Endothelial cell of umbilical vein (primary cell): Measurements from ENCODE around the gene TUBB2A.

ENCODE experiments used
- POLR2A ChIP-seq: IDR thresholded peaks from 2 replicates; pipeline ENCODE4 v1.6.1; 2012; ENCODE audit warnings: low read depth, mild to moderate bottlenecking, control low read depth, low read length
- POLR2AphosphoS5 ChIP-seq: IDR thresholded peaks from 2 replicates; pipeline ENCODE4 v1.6.1; 2012; ENCODE audit warnings: low read depth, mild to moderate bottlenecking, control low read depth, low read length, moderate library complexity; ENCODE audit not compliant: insufficient read depth
- TF ChIP-seq, protein P1 (sequence below), 2 donors: IDR thresholded peaks; 1 replicate in 1 of 2; 2 replicates in 1 of 2; pipeline ENCODE4 v1.5.1; 2011; ENCODE audit warnings: low read length in 2 of 2, mild to moderate bottlenecking in 2 of 2, moderate library complexity in 2 of 2, control low read depth in 1 of 2, inconsistent platforms in 1 of 2, low read depth in 1 of 2; ENCODE audit not compliant: insufficient read depth in 1 of 2; ENCODE audit errors: extremely low read depth in 1 of 2

DNA sequence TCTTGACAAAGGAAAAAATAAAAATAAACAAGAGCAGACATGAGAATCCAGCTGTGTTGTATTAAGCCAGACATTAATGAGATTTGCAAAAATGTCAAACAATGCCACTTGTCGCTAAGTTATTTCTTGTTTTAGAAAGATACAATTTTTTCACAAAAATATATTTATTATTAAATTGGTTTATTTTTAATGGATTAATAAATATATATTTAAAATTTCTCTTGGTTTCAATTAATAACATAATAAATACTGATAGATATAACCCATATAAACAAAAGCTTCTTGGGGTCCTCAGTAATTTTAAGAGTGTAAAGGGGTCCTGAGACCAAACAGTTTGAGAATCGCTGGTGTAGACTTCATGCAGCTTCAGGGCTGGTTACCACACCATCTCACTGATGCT lies 44.0 kb upstream of the TUBB2A start:
- TF ChIP-seq, protein P1, sequence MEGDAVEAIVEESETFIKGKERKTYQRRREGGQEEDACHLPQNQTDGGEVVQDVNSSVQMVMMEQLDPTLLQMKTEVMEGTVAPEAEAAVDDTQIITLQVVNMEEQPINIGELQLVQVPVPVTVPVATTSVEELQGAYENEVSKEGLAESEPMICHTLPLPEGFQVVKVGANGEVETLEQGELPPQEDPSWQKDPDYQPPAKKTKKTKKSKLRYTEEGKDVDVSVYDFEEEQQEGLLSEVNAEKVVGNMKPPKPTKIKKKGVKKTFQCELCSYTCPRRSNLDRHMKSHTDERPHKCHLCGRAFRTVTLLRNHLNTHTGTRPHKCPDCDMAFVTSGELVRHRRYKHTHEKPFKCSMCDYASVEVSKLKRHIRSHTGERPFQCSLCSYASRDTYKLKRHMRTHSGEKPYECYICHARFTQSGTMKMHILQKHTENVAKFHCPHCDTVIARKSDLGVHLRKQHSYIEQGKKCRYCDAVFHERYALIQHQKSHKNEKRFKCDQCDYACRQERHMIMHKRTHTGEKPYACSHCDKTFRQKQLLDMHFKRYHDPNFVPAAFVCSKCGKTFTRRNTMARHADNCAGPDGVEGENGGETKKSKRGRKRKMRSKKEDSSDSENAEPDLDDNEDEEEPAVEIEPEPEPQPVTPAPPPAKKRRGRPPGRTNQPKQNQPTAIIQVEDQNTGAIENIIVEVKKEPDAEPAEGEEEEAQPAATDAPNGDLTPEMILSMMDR (IDR thresholded peaks at IDR 0.05; ENCODE audit: extremely low read depth in 1 of 2, insufficient read depth in 1 of 2, low read depth in 1 of 2, low read length in 2 of 2) = no peak
- TF ChIP-seq POLR2A (no peak), POLR2AphosphoS5 (no peak)
